Brain microvascular endothelial cell (primary cell): ENCODE results near the gene GAL.

Source experiments
- DNase-seq: peaks from one replicate; pipeline ENCODE4 v3.0.0-alpha.2; 2020
- H3K27ac ChIP-seq: fragments of 250-450 bp; sonication (Bioruptor Pico); 2 replicates; pipeline ENCODE4 v1.5.1; 2020; ENCODE audit warnings: mild to moderate bottlenecking, moderate library complexity
- H3K27me3 ChIP-seq: fragments of 250-450 bp; sonication (Bioruptor Pico); replicated peaks from 2 replicates; pipeline ENCODE4 v1.5.1; 2020; ENCODE audit warnings: mild to moderate bottlenecking
- H3K36me3 ChIP-seq: fragments of 250-450 bp; sonication (Bioruptor Pico); replicated peaks from 2 replicates; pipeline ENCODE4 v1.5.1; 2020; ENCODE audit warnings: mild to moderate bottlenecking
- H3K4me3 ChIP-seq: 2 replicates; pipeline ENCODE4 v1.5.1; 2011; ENCODE audit warnings: low read depth, mild to moderate bottlenecking, control low read depth, low read length, moderate library complexity
- in situ Hi-C: cut with HindIII; loops from 2 replicates; pipeline ENCODE4 v1.10.0; 2017; ENCODE audit warnings: low sequenced_read_pairs, low pct_ligation_motif_present
- TF ChIP-seq, protein P1 (sequence below): IDR thresholded peaks from 2 replicates; pipeline ENCODE4 v1.5.1; 2011; ENCODE audit warnings: low read depth, mild to moderate bottlenecking, moderate library complexity, low read length, control low read depth, inconsistent platforms; ENCODE audit errors: missing control alignments

Gene GAL

GRCh38 chr11:68661014-68661413, 23.3 kb upstream of the GAL start:
- in situ Hi-C loops = no loop called here
- Histone ChIP-seq H3K27ac (no peak overlapping the region), H3K4me3 (no peak overlapping the region), H3K27me3 (peaks cover 58% of the 10 kb centered on the region), H3K36me3 (no peaks in the 10 kb centered on the region)
- no peak for DNase-seq
- TF ChIP-seq, protein P1, sequence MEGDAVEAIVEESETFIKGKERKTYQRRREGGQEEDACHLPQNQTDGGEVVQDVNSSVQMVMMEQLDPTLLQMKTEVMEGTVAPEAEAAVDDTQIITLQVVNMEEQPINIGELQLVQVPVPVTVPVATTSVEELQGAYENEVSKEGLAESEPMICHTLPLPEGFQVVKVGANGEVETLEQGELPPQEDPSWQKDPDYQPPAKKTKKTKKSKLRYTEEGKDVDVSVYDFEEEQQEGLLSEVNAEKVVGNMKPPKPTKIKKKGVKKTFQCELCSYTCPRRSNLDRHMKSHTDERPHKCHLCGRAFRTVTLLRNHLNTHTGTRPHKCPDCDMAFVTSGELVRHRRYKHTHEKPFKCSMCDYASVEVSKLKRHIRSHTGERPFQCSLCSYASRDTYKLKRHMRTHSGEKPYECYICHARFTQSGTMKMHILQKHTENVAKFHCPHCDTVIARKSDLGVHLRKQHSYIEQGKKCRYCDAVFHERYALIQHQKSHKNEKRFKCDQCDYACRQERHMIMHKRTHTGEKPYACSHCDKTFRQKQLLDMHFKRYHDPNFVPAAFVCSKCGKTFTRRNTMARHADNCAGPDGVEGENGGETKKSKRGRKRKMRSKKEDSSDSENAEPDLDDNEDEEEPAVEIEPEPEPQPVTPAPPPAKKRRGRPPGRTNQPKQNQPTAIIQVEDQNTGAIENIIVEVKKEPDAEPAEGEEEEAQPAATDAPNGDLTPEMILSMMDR = no peak

DNA sequence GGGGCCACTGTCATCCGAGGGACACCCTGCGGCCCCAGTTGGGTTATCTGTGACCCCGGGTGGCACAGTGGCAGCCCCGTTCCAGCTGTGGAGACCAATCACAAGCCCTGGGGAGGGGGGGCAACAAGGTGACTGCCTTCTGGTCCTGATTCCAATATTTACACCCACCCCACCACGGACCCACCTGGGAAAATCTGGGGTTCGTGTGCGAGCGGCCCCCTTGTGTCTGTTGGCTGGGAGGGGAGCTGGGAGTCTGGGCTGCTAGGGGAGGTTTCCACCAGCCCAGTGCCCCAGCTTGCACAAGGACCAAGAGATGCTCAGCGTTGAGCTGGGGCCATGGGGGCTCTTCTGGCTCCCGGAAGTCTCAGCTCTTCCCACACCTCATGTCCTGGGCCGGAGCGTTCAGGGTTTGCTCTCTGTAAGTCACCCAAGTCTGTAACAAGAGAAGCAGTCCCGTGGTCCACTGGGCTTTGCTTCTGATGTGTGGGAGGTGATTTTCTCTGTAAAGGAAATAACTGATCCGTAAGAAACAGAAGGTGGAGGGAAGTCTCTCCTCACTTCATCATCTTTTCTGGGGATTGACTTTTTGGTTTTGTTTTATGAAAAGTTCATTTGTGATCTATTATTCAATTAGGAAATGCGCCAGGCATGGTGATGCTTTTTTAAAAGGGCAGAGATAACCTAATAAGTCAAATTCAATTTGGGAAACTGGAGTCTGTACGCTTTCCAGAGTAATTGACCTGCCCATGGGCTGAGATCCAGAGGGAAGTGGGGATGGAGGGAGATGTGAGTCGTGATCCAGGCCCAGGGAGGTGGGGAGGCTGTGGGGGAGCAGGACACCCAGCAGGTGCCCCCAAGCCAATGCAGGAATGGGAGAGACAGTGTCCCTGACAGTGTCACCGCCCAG, 22.4 kb upstream of the GAL start:
- in situ Hi-C loops = no loop called here
- no peaks in the 10 kb centered on the region for H3K36me3 ChIP-seq

GRCh38 chr11:68663482-68664010, 20.8 kb upstream of the GAL start:
- Histone ChIP-seq H3K27ac (no peak overlapping the region), H3K27me3 (peaks cover 44% of the 10 kb centered on the region), H3K4me3 (no peak overlapping the region), H3K36me3 (no peaks in the 10 kb centered on the region)
- TF ChIP-seq, protein P1 = no peak
- in situ Hi-C loops = no loop called here
- no peak for DNase-seq

More for the DNA sequence above, 22.4 kb upstream of the GAL start:
- H3K4me3 ChIP-seq = no peak overlapping the region
- H3K27ac ChIP-seq = no peak overlapping the region
- no peak for DNase-seq
- TF ChIP-seq, protein P1 = no peak
- peaks cover 54% of the 10 kb centered on the region for H3K27me3 ChIP-seq

GRCh38 chr11:68664141-68664540, 20.2 kb upstream of the GAL start:
- TF ChIP-seq, protein P1 = no peak
- no peak overlapping the region for H3K4me3 ChIP-seq
- H3K27ac ChIP-seq = no peak overlapping the region
- DNase-seq = no peak
- no peaks in the 10 kb centered on the region for H3K36me3 ChIP-seq
- in situ Hi-C loops = no loop called here
- peaks cover 44% of the 10 kb centered on the region for H3K27me3 ChIP-seq

- no peak for DNase-seq
- in situ Hi-C loops = no loop called here
- Histone ChIP-seq H3K27me3 (peaks cover 44% of the 10 kb centered on the region), H3K27ac (no peak overlapping the region), H3K4me3 (no peak overlapping the region), H3K36me3 (no peaks in the 10 kb centered on the region)
- TF ChIP-seq, protein P1 = no peak
Measured at GRCh38 chr11:68664906-68665305, 19.4 kb upstream of the GAL start.

- in situ Hi-C loops = no loop called here
- H3K27ac ChIP-seq = no peak overlapping the region
- DNase-seq = no peak
- H3K27me3 ChIP-seq = peaks cover 44% of the 10 kb centered on the region
- TF ChIP-seq, protein P1 = no peak
- no peak overlapping the region for H3K4me3 ChIP-seq
- no peaks in the 10 kb centered on the region for H3K36me3 ChIP-seq
Measured at GRCh38 chr11:68665436-68665835, 18.9 kb upstream of the GAL start.
